ENCODE results near the gene MXRA7.

MXRA7 gene

GRCh38 chr17:76718516-76718915, 7.8 kb upstream of the MXRA7 start:
- H3K4me2 ChIP-seq (ENCODE audit: low read depth, low read length, poor library complexity, severe bottlenecking) = no peak overlapping the region
- H3K9me2 ChIP-seq (replicated peaks; ENCODE audit: insufficient read depth, low read length) = no peaks in the 10 kb centered on the region
- H3K36me3 ChIP-seq (ENCODE audit: low read length) = peaks cover 15% of the 10 kb centered on the region; the same call in 1 of the 2 replicates
- no peak for TF ChIP-seq EZH2phosphoT487 (conservative IDR thresholded peaks at IDR 0.05; ENCODE audit: low read length)
- TF ChIP-seq, protein P1, sequence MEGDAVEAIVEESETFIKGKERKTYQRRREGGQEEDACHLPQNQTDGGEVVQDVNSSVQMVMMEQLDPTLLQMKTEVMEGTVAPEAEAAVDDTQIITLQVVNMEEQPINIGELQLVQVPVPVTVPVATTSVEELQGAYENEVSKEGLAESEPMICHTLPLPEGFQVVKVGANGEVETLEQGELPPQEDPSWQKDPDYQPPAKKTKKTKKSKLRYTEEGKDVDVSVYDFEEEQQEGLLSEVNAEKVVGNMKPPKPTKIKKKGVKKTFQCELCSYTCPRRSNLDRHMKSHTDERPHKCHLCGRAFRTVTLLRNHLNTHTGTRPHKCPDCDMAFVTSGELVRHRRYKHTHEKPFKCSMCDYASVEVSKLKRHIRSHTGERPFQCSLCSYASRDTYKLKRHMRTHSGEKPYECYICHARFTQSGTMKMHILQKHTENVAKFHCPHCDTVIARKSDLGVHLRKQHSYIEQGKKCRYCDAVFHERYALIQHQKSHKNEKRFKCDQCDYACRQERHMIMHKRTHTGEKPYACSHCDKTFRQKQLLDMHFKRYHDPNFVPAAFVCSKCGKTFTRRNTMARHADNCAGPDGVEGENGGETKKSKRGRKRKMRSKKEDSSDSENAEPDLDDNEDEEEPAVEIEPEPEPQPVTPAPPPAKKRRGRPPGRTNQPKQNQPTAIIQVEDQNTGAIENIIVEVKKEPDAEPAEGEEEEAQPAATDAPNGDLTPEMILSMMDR (IDR thresholded peaks at IDR 0.05; ENCODE audit: insufficient read depth, low read length, poor library complexity, severe bottlenecking) = no peak
- no peak overlapping the region for H2AFZ ChIP-seq (ENCODE audit: low read depth, low read length, severe bottlenecking)
- no peak overlapping the region for H3K9ac ChIP-seq (ENCODE audit: low read length)
- no peak overlapping the region for H3K4me3 ChIP-seq (ENCODE audit: insufficient read depth, low read length, poor library complexity, severe bottlenecking)
- no peaks in the 10 kb centered on the region for H3K9me3 ChIP-seq (ENCODE audit: insufficient read depth, low read length)
- H3K27ac ChIP-seq (ENCODE audit: low read depth, low read length) = no peak overlapping the region
- no peaks in the 10 kb centered on the region for H3K79me2 ChIP-seq (ENCODE audit: insufficient read depth, low read length)
- H3F3A ChIP-seq (ENCODE audit: insufficient read depth) = 0 out of 2 replicates have a peak, but pooled peaks cover 4% of the 10 kb centered on the region
- no peaks in the 10 kb centered on the region for H3K27me3 ChIP-seq (ENCODE audit: low read length)
- H4K20me1 ChIP-seq (ENCODE audit: low read depth, low read length) = no peaks in the 10 kb centered on the region

GRCh38 chr17:76716839-76717215, 6.1 kb upstream of the MXRA7 start:
- no peak overlapping the region for H3K4me2 ChIP-seq (ENCODE audit: low read depth, low read length, poor library complexity, severe bottlenecking)
- H4K20me1 ChIP-seq (ENCODE audit: low read depth, low read length) = no peaks in the 10 kb centered on the region
- H3K27ac ChIP-seq (ENCODE audit: low read depth, low read length) = no peak overlapping the region
- H3K79me2 ChIP-seq (ENCODE audit: insufficient read depth, low read length) = no peaks in the 10 kb centered on the region
- no peak overlapping the region for H3K4me3 ChIP-seq (ENCODE audit: insufficient read depth, low read length, poor library complexity, severe bottlenecking)
- 0 out of 2 replicates have a peak, but pooled peaks cover 4% of the 10 kb centered on the region for H3F3A ChIP-seq (ENCODE audit: insufficient read depth)
- H3K27me3 ChIP-seq (ENCODE audit: low read length) = no peaks in the 10 kb centered on the region
- no peak overlapping the region for H2AFZ ChIP-seq (ENCODE audit: low read depth, low read length, severe bottlenecking)
- H3K9ac ChIP-seq (ENCODE audit: low read length) = no peak overlapping the region
- H3K36me3 ChIP-seq (ENCODE audit: low read length) = peaks cover 11% of the 10 kb centered on the region; the same call in 1 of the 2 replicates
- H3K9me3 ChIP-seq (ENCODE audit: insufficient read depth, low read length) = no peaks in the 10 kb centered on the region
- H3K9me2 ChIP-seq (replicated peaks; ENCODE audit: insufficient read depth, low read length) = no peaks in the 10 kb centered on the region
- TF ChIP-seq EZH2phosphoT487 (conservative IDR thresholded peaks at IDR 0.05; ENCODE audit: low read length) = no peak
- TF ChIP-seq, protein P1 (IDR thresholded peaks at IDR 0.05; ENCODE audit: insufficient read depth, low read length, poor library complexity, severe bottlenecking) = no peak

- H3K9ac ChIP-seq (ENCODE audit: low read length) = no peak overlapping the region
- H3F3A ChIP-seq (ENCODE audit: insufficient read depth) = 0 out of 2 replicates have a peak, but pooled peaks cover 4% of the 10 kb centered on the region
- H3K27ac ChIP-seq (ENCODE audit: low read depth, low read length) = no peak overlapping the region
- H3K9me2 ChIP-seq (replicated peaks; ENCODE audit: insufficient read depth, low read length) = no peaks in the 10 kb centered on the region
- H3K79me2 ChIP-seq (ENCODE audit: insufficient read depth, low read length) = no peaks in the 10 kb centered on the region
- no peaks in the 10 kb centered on the region for H3K27me3 ChIP-seq (ENCODE audit: low read length)
- TF ChIP-seq EZH2phosphoT487 (conservative IDR thresholded peaks at IDR 0.05; ENCODE audit: low read length) = no peak
- TF ChIP-seq, protein P1 (IDR thresholded peaks at IDR 0.05; ENCODE audit: insufficient read depth, low read length, poor library complexity, severe bottlenecking) = no peak
- H2AFZ ChIP-seq (ENCODE audit: low read depth, low read length, severe bottlenecking) = no peak overlapping the region
- no peaks in the 10 kb centered on the region for H3K9me3 ChIP-seq (ENCODE audit: insufficient read depth, low read length)
- no peak overlapping the region for H3K4me2 ChIP-seq (ENCODE audit: low read depth, low read length, poor library complexity, severe bottlenecking)
- H4K20me1 ChIP-seq (ENCODE audit: low read depth, low read length) = no peaks in the 10 kb centered on the region
- H3K4me3 ChIP-seq (ENCODE audit: insufficient read depth, low read length, poor library complexity, severe bottlenecking) = no peak overlapping the region
- 0 out of 2 replicates have a peak, but pooled peaks cover 6% of the 10 kb centered on the region for H3K36me3 ChIP-seq (ENCODE audit: low read length)
Observed at GRCh38 chr17:76716146-76716838, 5.5 kb upstream of the MXRA7 start.
